H1 (cell line): ENCODE measurements around the gene KCTD2.

ENCODE experiments used
- CEBPB ChIP-seq: IDR thresholded peaks from 2 replicates; pipeline ENCODE4 v1.6.1; 2012; ENCODE audit warnings: low read depth, low read length
- CREB1 ChIP-seq: IDR thresholded peaks from 2 replicates; pipeline ENCODE4 v1.6.1; 2012; ENCODE audit warnings: inconsistent platforms
- CTCF ChIP-seq, 3 experiments: IDR thresholded peaks; 1 replicate in 2 of 3; 2 replicates in 1 of 3; pipeline versions ENCODE4 v1.5.1 to v1.6.1; 2011; ENCODE audit warnings: low read length in 3 of 3, mild to moderate bottlenecking in 3 of 3, inconsistent platforms in 2 of 3, low read depth in 1 of 3, moderate library complexity in 1 of 3; ENCODE audit not compliant: insufficient read depth in 1 of 3; ENCODE audit errors: control extremely low read depth in 1 of 3
- EP300 ChIP-seq, 2 experiments: IDR thresholded peaks; 1 replicate in 1 of 2; 2 replicates in 1 of 2; pipeline ENCODE4 v1.6.1; 2011 to 2012; ENCODE audit warnings: low read depth in 2 of 2, low read length in 2 of 2, mild to moderate bottlenecking in 2 of 2, borderline replicate concordance in 1 of 2, inconsistent platforms in 1 of 2, moderate library complexity in 1 of 2
- EZH2 ChIP-seq: fragments of 200-600 bp; sonication (generic); IDR thresholded peaks from 2 replicates; pipeline ENCODE4 v1.7.1; 2012; ENCODE audit warnings: low read depth, mild to moderate bottlenecking, moderate library complexity, low read length, inconsistent platforms; ENCODE audit not compliant: severe bottlenecking
- GTF2F1 ChIP-seq: IDR thresholded peaks from 2 replicates; pipeline ENCODE4 v1.6.1; 2012; ENCODE audit warnings: low read depth, low read length, improper control_type of control experiment, borderline replicate concordance
- POLR2A ChIP-seq, 2 experiments: IDR thresholded peaks; 1 replicate in 1 of 2; 2 replicates in 1 of 2; pipeline ENCODE4 v1.6.1; 2011; ENCODE audit warnings: low read depth in 2 of 2, low read length in 2 of 2, mild to moderate bottlenecking in 2 of 2; ENCODE audit errors: control extremely low read depth in 1 of 2
- POLR2AphosphoS5 ChIP-seq: IDR thresholded peaks from 2 replicates; pipeline ENCODE4 v1.6.1; 2011; ENCODE audit warnings: low read depth, low read length
- RFX5 ChIP-seq: IDR thresholded peaks from 2 replicates; pipeline ENCODE4 v1.6.1; 2011; ENCODE audit warnings: low read depth, low read length, improper control_type of control experiment, borderline replicate concordance
- SP1 ChIP-seq: IDR thresholded peaks from 2 replicates; pipeline ENCODE4 v1.6.1; 2011; ENCODE audit warnings: low read depth, low read length
- SP2 ChIP-seq: IDR thresholded peaks from 2 replicates; pipeline ENCODE4 v1.6.1; 2012; ENCODE audit warnings: mild to moderate bottlenecking, low read length, inconsistent platforms
- SP4 ChIP-seq: IDR thresholded peaks from 2 replicates; pipeline ENCODE4 v1.6.1; 2012; ENCODE audit warnings: low read length, inconsistent platforms
- TEAD4 ChIP-seq: IDR thresholded peaks from 2 replicates; pipeline ENCODE4 v1.6.1; 2012; ENCODE audit warnings: low read depth, low read length, inconsistent platforms, mixed read lengths
- TF ChIP-seq, protein P1 (sequence below): IDR thresholded peaks from 2 replicates; pipeline ENCODE4 v1.6.1; 2012; ENCODE audit warnings: inconsistent platforms

GRCh38 chr17:75105126-75106080, 58.4 kb downstream of the KCTD2 start:
- no peak for TF ChIP-seq SP1
- TF ChIP-seq, protein P1, sequence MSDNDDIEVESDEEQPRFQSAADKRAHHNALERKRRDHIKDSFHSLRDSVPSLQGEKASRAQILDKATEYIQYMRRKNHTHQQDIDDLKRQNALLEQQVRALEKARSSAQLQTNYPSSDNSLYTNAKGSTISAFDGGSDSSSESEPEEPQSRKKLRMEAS: 0 out of 2 replicates have a peak, but pooled peaks have one; percentile 17
- TF ChIP-seq GTF2F1: no peak
- no peak for TF ChIP-seq CREB1
- TF ChIP-seq CTCF (IDR thresholded peaks at IDR 0.05; ENCODE audit: control extremely low read depth in 1 of 3, insufficient read depth in 1 of 3, low read depth in 1 of 3, low read length in 3 of 3): peak; percentile 75 to 87 (median 86)
- TF ChIP-seq EP300 (IDR thresholded peaks at IDR 0.05; ENCODE audit: borderline replicate concordance in 1 of 2, low read depth in 2 of 2, low read length in 2 of 2): no peak
- no peak for TF ChIP-seq POLR2A (IDR thresholded peaks at IDR 0.05; ENCODE audit: control extremely low read depth in 1 of 2, low read depth in 2 of 2, low read length in 2 of 2)
- no peak for TF ChIP-seq POLR2AphosphoS5
- no peak for TF ChIP-seq EZH2
- TF ChIP-seq SP4: no peak
- TF ChIP-seq TEAD4: no peak
- TF ChIP-seq CEBPB: no peak
- TF ChIP-seq RFX5: no peak
- no peak for TF ChIP-seq SP2
